ENCODE data around the gene DYSF.

DNA sequence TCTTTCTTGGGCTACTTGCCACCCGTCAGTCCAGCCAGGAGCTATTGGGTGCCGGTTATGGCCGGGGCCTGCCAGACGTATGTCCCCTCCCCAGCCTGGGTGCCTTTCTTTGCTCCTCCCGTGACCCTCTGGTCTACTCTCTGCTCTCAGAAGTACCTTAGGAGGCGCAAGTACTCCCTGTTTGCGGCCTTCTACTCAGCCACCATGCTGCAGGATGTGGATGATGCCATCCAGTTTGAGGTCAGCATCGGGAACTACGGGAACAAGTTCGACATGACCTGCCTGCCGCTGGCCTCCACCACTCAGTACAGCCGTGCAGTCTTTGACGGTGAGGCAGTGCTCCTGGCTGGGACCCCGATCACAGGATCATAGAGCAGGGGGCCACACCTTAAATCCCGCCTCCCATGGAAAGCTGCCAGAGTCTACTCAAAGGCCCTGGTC is 99.5 kb downstream of the DYSF start:
- TF ChIP-seq, protein P1, sequence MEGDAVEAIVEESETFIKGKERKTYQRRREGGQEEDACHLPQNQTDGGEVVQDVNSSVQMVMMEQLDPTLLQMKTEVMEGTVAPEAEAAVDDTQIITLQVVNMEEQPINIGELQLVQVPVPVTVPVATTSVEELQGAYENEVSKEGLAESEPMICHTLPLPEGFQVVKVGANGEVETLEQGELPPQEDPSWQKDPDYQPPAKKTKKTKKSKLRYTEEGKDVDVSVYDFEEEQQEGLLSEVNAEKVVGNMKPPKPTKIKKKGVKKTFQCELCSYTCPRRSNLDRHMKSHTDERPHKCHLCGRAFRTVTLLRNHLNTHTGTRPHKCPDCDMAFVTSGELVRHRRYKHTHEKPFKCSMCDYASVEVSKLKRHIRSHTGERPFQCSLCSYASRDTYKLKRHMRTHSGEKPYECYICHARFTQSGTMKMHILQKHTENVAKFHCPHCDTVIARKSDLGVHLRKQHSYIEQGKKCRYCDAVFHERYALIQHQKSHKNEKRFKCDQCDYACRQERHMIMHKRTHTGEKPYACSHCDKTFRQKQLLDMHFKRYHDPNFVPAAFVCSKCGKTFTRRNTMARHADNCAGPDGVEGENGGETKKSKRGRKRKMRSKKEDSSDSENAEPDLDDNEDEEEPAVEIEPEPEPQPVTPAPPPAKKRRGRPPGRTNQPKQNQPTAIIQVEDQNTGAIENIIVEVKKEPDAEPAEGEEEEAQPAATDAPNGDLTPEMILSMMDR (IDR thresholded peaks at IDR 0.05): no peak
- no peak for TF ChIP-seq POLR2A (IDR thresholded peaks at IDR 0.05)
